Heart left ventricle (tissue), 16 donors: ENCODE data around the gene DCAF11. TPM values are rescaled to one million over a fixed set of nuclear protein-coding genes. Genes with fewer than 3 reads are reported as not detected.

Source experiments
- ATAC-seq, 4 donors: fragments of 200-7000 bp; cut with Tn5 transposase; one replicate each; pipeline ENCODE4 v1.9.1; 2020 to 2022; ENCODE audit warnings: moderate library complexity in 4 of 4, mild to moderate bottlenecking in 3 of 4, moderate number of reproducible peaks in 1 of 4
- DNase-seq, 5 donors: peaks; one replicate each; pipeline ENCODE4 v3.0.0-alpha.2; 2020
- H3K27ac ChIP-seq, 12 donors: fragments of 200-600 bp; sonication (generic) in 4 of 12; one replicate each; pipeline versions ENCODE4 v1.5.0 to v1.8.0; 2016 to 2022; ENCODE audit warnings: mild to moderate bottlenecking in 2 of 12
- H3K27me3 ChIP-seq, 9 donors: fragments of 200-600 bp; sonication (generic) in 2 of 9; one replicate each; pipeline versions ENCODE4 v1.5.1 to v1.8.0; 2016 to 2022; ENCODE audit warnings: mild to moderate bottlenecking in 3 of 9
- H3K36me3 ChIP-seq, 9 donors: fragments of 200-600 bp; sonication (generic) in 2 of 9; one replicate each; pipeline versions ENCODE4 v1.5.0 to v1.8.0; 2018 to 2022; ENCODE audit warnings: mild to moderate bottlenecking in 2 of 9
- H3K4me1 ChIP-seq, 12 donors: fragments of 200-600 bp; sonication (generic) in 4 of 12; one replicate each; pipeline versions ENCODE4 v1.5.0 to v1.8.0; 2016 to 2022; ENCODE audit warnings: mild to moderate bottlenecking in 3 of 12
- H3K4me3 ChIP-seq, 12 donors: fragments of 200-600 bp; sonication (generic) in 4 of 12; one replicate each; pipeline versions ENCODE4 v1.5.0 to v1.8.0; 2017 to 2022; ENCODE audit warnings: mild to moderate bottlenecking in 9 of 12, moderate library complexity in 4 of 12
- H3K9me3 ChIP-seq, 12 donors: fragments of 200-600 bp; sonication (generic) in 4 of 12; one replicate each; pipeline versions ENCODE4 v1.5.0 to v1.8.0; 2016 to 2022; ENCODE audit warnings: mild to moderate bottlenecking in 1 of 12
- CTCF ChIP-seq, 12 donors: fragments of 200-600 bp; sonication (generic) in 4 of 12; IDR thresholded peaks; one replicate each; pipeline versions ENCODE4 v1.5.0 to v1.8.0; 2018 to 2022; ENCODE audit warnings: antibody characterized with exemption in 12 of 12, mild to moderate bottlenecking in 5 of 12
- POLR2A ChIP-seq, 2 donors: fragments of 450-650 bp; IDR thresholded peaks; one replicate each; pipeline ENCODE4 v1.6.1; 2017; ENCODE audit warnings: antibody characterized with exemption in 2 of 2, mild to moderate bottlenecking in 2 of 2, moderate library complexity in 2 of 2
- WGBS, 4 donors: extraction: QIAGEN DNeasy Blood & Tissue Kit in 2 of 4; methylation state at CpG; one replicate each; pipeline versions ENCODE4 v1.1.5 to v1.1.7; 2013 to 2018; 5-methylcytosine and 5-hydroxymethylcytosine counted together
- intact Hi-C, 10 donors: fragments of 100-400 bp; cut with DNase I; formaldehyde crosslinking; loops; one replicate each; pipeline versions ENCODE4 v1.11.1 to v1.14.2; 2022
- polyA plus RNA-seq, 2 donors: library from polyadenylated mRNA; stranded (reverse); fragments of 200-250 nt; gene quantifications; one replicate each; pipeline ENCODE4 v1.2.3, GENCODE V29; 2013
- total RNA-seq, 9 donors: library from RNA; depleted of rRNA in 2 of 9; stranded (reverse); fragments of >200 nt in 2 of 9; fragmentation: NEBNext Ultra II Directional in 3 of 9; extraction: Animal tissue kit (Norgen Biotek cat#: 25700) in 3 of 9; gene quantifications; one replicate each; pipeline versions ENCODE4 v1.1.0 to v1.2.4, GENCODE V29; 2016 to 2023
- donor health status: ischemic (EF 13 %, LVEDD 7.1; RV severe dilation, severe dysfunction).
- donor health status: healthy with polysubstance abuse.
- donor health status: DM: no; HTN: yes; CAD: no.
- donor health status: DM: no; HTN: no; CAD: no.
- donor health status: ischemic (EF 25% LVEDD 6.9; RV normal size, moderate dysfunction).
- donor health status: ischemic (EF 25% LVEDD 5.7; RV mildly dilated, moderate dysfunction).
- donor health status: healthy.
- donor health status: DM: yes; HTN: yes; CAD: no.
- donor health status: ischemic (EF 35%, LVEDD 5.7; RV mildly dilated, moderate dysfunction).
- donor health status: nonischemic (EF 11% LVEDD 7.7; RV severe dilation, severe dysfunction).
- donor health status: DM: yes; HTN: yes; CAD: no.
- donor health status: PGD.
- donor health status: ischemic (EF 29% LVEDD 5.4; RV normal size, mild dysfunction).
- donor health status: nonischemic (EF 23%, LVEDD 6.1; RV moderate dilation, normal function).

The DCAF11 gene
- total and polyA plus RNA-seq, 11 donors, result 25.3 to 117 (median 75.0) TPM

- intact Hi-C loops, result loop anchor here in 4 of 10 donors (2.0 to 5.0 kb wide), 3 partner anchors 26 to 91 kb away; partner anchors contain the start of genes DCAF11 (in 2 of the 4), NRL (in 2 of the 4), GMPR2 (in 1 of the 4) and NEDD8 (in 1 of the 4)
- H3K27ac ChIP-seq, result peak within 1 kb of the TSS; percentile 59 to 96 (median 90)
- TF ChIP-seq CTCF (IDR thresholded peaks at IDR 0.05) (peak; percentile 26 to 75 (median 57)), POLR2A (IDR thresholded peaks at IDR 0.05) (peak in 1 of 2 donors; percentile 94)
- peaks cover 0 to 57% (median 37%) of the 10 kb centered on the region in 9 donors for H3K36me3 ChIP-seq
- H3K4me3 ChIP-seq, result peak within 1 kb of the TSS; percentile 64 to 95 (median 72)
- no peaks in the 10 kb centered on the region for H3K27me3 ChIP-seq
- peak; percentile 100 for DNase-seq
- no peaks in the 10 kb centered on the region for H3K9me3 ChIP-seq
- ATAC-seq, result peak; percentile 90 to 96 (median 94)
- peaks cover 3 to 91% (median 44%) of the 10 kb centered on the region in 12 donors for H3K4me1 ChIP-seq
- 0 to 1% (median 0%) methylated on average over 20 to 65 of the region's 65 CpGs for WGBS, 4 donors
Observed at GRCh38 chr14:24141097-24141880, 26.7 kb downstream of the DCAF11 start, which contains the start of gene EMC9. Gene EMC9, minus strand, starts transcription at chr14:24141591. Its CDS starts 287 bp downstream, at chr14:24141304.

GRCh38 chr14:24143511-24143910, 28.9 kb downstream of the DCAF11 start:
- no peaks in the 10 kb centered on the region for H3K27me3 ChIP-seq
- WGBS, 4 donors, result 54 to 70% (median 67%) methylated on average over 2 of the region's 2 CpGs
- TF ChIP-seq CTCF (IDR thresholded peaks at IDR 0.05) (no peak), POLR2A (IDR thresholded peaks at IDR 0.05) (no peak)
- no peaks in the 10 kb centered on the region for H3K9me3 ChIP-seq
- intact Hi-C loops, result loop anchor here in 2 of 10 donors (5.0 kb wide), 2 partner anchors 36 to 89 kb away; partner anchors contain the start of genes GMPR2 (in 1 of the 2) and NEDD8 (in 1 of the 2)
- ATAC-seq (no peak), DNase-seq (no peak)
- H3K36me3 ChIP-seq, result peaks cover 0 to 41% (median 23%) of the 10 kb centered on the region in 9 donors
- peaks cover 9 to 77% (median 39%) of the 10 kb centered on the region in 12 donors for H3K4me1 ChIP-seq
- no peak overlapping the region for H3K4me3 ChIP-seq
- H3K27ac ChIP-seq, result peak overlapping the region in 2 of 12 donors; percentile 12 to 20

- no peak for TF ChIP-seq CTCF (IDR thresholded peaks at IDR 0.05)
- no peak for TF ChIP-seq POLR2A (IDR thresholded peaks at IDR 0.05)
- DNase-seq (no peak), ATAC-seq (no peak)
- Histone ChIP-seq H3K9me3 (no peaks in the 10 kb centered on the region), H3K27me3 (no peaks in the 10 kb centered on the region), H3K27ac (peak overlapping the region in 2 of 12 donors; percentile 12 to 15), H3K36me3 (peaks cover 0 to 41% (median 22%) of the 10 kb centered on the region in 9 donors), H3K4me1 (peaks cover 9 to 74% (median 40%) of the 10 kb centered on the region in 12 donors), H3K4me3 (peak overlapping the region in 1 of 12 donors; percentile 10)
- intact Hi-C loops, result loop anchor here in 2 of 10 donors (5.0 kb wide), 2 partner anchors 37 to 88 kb away; partner anchors contain the start of genes GMPR2 (in 1 of the 2) and NEDD8 (in 1 of the 2)
- 91 to 100% (median 93%) methylated on average over 1 of the region's 1 CpG for WGBS, 4 donors
Observed at GRCh38 chr14:24144451-24144850, 29.9 kb downstream of the DCAF11 start.

- peak overlapping the region in 5 of 12 donors; percentile 79 to 94 (median 83) for H3K4me3 ChIP-seq
- ATAC-seq (no peak), DNase-seq (peak in 1 of 5 donors; percentile 26)
- H3K27ac ChIP-seq, result peak overlapping the region in 7 of 12 donors; percentile 92 to 97 (median 96)
- 94 to 97% (median 96%) methylated on average over 2 of the region's 2 CpGs for WGBS, 4 donors
- TF ChIP-seq CTCF (IDR thresholded peaks at IDR 0.05) (no peak), POLR2A (IDR thresholded peaks at IDR 0.05) (no peak)
- H3K36me3 ChIP-seq, result peaks cover 0 to 43% (median 26%) of the 10 kb centered on the region in 9 donors
- intact Hi-C loops, result loop anchor here in 1 of 10 donors (5.0 kb wide), 1 partner anchor 33 kb away; the partner anchor contains the start of genes DCAF11 and NRL
- H3K4me1 ChIP-seq, result peaks cover 6 to 67% (median 33%) of the 10 kb centered on the region in 12 donors
- H3K9me3 ChIP-seq, result no peaks in the 10 kb centered on the region
- no peaks in the 10 kb centered on the region for H3K27me3 ChIP-seq
Observed at GRCh38 chr14:24145219-24145618, 30.6 kb downstream of the DCAF11 start.
